Measurements from ENCODE around the gene ZMAT5.

The ZMAT5 gene

DNA sequence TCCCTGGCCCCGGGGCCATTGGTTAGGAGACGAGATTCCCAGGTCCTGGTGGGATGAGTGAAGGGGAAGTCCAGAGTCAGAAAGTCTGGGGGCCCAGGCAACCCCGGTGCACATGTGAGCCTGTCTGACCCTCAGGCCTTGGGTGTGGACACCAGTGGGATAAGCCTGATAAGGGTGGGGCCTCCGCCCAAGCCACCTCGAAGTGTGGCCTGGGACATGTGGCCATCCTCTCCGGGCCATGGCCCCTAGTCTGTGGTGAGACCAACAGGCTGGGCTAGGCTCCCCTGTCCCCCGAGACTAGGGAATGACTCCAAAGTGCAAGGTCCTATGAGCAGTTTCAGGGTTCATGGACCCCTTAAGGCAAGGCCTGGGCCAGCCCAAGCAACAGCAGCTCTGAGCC lies 40.7 kb downstream of the ZMAT5 start:
- H3K9ac ChIP-seq: no peak overlapping the region
- no peak overlapping the region for H3K4me2 ChIP-seq (ENCODE audit: low read length)
- H3K9me3 ChIP-seq (ENCODE audit: control insufficient read depth, low read length): no peaks in the 10 kb centered on the region
- H3K27me3 ChIP-seq (ENCODE audit: control insufficient read depth, insufficient read depth, low read length): no peaks in the 10 kb centered on the region
- H2AFZ ChIP-seq: no peak overlapping the region
- no peaks in the 10 kb centered on the region for H3K79me2 ChIP-seq
- no peak overlapping the region for H3K4me3 ChIP-seq (ENCODE audit: low read depth, low read length)
- no peaks in the 10 kb centered on the region for H3K36me3 ChIP-seq (ENCODE audit: control insufficient read depth, insufficient read depth, low read length)
- no peaks in the 10 kb centered on the region for H3K4me1 ChIP-seq
- TF ChIP-seq, protein P1, sequence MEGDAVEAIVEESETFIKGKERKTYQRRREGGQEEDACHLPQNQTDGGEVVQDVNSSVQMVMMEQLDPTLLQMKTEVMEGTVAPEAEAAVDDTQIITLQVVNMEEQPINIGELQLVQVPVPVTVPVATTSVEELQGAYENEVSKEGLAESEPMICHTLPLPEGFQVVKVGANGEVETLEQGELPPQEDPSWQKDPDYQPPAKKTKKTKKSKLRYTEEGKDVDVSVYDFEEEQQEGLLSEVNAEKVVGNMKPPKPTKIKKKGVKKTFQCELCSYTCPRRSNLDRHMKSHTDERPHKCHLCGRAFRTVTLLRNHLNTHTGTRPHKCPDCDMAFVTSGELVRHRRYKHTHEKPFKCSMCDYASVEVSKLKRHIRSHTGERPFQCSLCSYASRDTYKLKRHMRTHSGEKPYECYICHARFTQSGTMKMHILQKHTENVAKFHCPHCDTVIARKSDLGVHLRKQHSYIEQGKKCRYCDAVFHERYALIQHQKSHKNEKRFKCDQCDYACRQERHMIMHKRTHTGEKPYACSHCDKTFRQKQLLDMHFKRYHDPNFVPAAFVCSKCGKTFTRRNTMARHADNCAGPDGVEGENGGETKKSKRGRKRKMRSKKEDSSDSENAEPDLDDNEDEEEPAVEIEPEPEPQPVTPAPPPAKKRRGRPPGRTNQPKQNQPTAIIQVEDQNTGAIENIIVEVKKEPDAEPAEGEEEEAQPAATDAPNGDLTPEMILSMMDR (IDR thresholded peaks at IDR 0.05): no peak
- H3K27ac ChIP-seq: no peak overlapping the region

DNA sequence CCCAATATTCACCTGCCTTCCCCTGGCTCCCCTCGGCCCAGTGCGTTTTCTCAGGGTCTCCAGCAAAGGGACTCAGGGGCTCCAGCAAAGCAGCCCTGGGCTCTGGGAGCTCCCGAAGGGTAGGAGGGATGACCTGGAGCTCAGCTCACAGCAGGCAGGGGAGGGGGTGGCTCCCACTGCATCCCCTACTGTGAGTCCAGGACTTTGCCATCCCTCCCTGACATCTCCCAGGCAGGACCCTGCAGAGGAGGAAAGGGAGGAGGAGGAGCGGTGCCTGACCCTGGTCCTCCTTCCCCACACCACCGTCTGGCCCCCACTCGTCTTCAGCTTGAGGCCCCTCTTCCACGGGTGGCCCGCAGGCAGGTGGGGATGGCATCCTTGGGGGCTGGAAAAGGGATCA lies 42.0 kb downstream of the ZMAT5 start:
- Histone ChIP-seq H3K4me1 (no peaks in the 10 kb centered on the region), H3K9ac (no peak overlapping the region), H3K79me2 (no peaks in the 10 kb centered on the region), H3K27ac (no peak overlapping the region), H3K27me3 (ENCODE audit: control insufficient read depth, insufficient read depth, low read length) (no peaks in the 10 kb centered on the region), H3K4me2 (ENCODE audit: low read length) (no peak overlapping the region), H3K36me3 (ENCODE audit: control insufficient read depth, insufficient read depth, low read length) (no peaks in the 10 kb centered on the region), H3K9me3 (ENCODE audit: control insufficient read depth, low read length) (no peaks in the 10 kb centered on the region), H2AFZ (no peak overlapping the region), H3K4me3 (ENCODE audit: low read depth, low read length) (no peak overlapping the region)
- TF ChIP-seq, protein P1 (IDR thresholded peaks at IDR 0.05): no peak

DNA sequence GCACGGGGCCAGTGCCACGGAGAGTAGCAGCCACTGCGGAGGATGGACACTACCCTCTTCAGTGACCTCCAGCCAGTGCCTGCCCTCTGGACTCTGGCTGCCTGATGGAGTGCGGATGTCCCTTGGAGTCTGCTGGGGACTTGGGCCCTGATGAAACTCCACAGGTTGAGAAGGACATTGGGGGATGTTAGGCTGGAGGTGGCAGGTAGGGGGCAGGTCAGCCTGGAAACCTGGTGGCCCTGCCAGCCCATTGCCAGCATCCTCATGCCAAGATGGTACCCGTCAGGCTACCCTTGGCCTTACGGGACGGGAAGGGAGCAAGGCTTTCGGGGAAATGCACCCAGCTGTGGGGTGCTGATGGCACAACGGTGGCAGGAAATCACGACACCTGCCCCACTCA lies 43.0 kb downstream of the ZMAT5 start:
- Histone ChIP-seq H3K9ac (no peak overlapping the region), H3K36me3 (ENCODE audit: control insufficient read depth, insufficient read depth, low read length) (no peaks in the 10 kb centered on the region), H3K4me1 (no peaks in the 10 kb centered on the region), H3K79me2 (no peaks in the 10 kb centered on the region), H3K27ac (no peak overlapping the region), H3K4me3 (ENCODE audit: low read depth, low read length) (no peak overlapping the region), H3K9me3 (ENCODE audit: control insufficient read depth, low read length) (no peaks in the 10 kb centered on the region), H3K4me2 (ENCODE audit: low read length) (no peak overlapping the region), H2AFZ (no peak overlapping the region), H3K27me3 (ENCODE audit: control insufficient read depth, insufficient read depth, low read length) (no peaks in the 10 kb centered on the region)
- TF ChIP-seq, protein P1 (IDR thresholded peaks at IDR 0.05): no peak

DNA sequence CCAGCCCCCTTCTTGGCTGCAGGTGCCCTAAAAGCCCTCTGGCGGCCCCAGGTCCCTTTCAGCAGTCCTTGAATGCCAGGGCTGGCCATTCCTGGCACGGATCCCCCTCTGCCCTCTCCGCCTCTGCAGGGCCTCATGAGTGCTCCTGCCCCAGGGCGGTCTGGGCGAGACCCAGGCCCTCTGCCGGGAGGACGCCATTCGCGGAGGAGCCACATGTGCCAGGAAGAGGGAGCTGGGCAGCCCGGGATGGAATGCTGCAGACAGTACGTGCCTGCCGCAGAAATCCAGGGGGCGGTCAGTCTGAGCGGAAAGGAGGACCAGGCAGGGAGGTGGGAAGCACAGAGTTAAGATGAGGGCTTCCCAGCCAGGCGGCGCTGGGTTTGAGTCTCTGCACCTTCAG lies 44.2 kb downstream of the ZMAT5 start:
- Histone ChIP-seq H3K4me1 (no peaks in the 10 kb centered on the region), H3K27me3 (ENCODE audit: control insufficient read depth, insufficient read depth, low read length) (no peaks in the 10 kb centered on the region), H2AFZ (no peak overlapping the region), H3K4me2 (ENCODE audit: low read length) (no peak overlapping the region), H3K9me3 (ENCODE audit: control insufficient read depth, low read length) (no peaks in the 10 kb centered on the region), H3K79me2 (no peaks in the 10 kb centered on the region), H3K4me3 (ENCODE audit: low read depth, low read length) (no peak overlapping the region), H3K36me3 (ENCODE audit: control insufficient read depth, insufficient read depth, low read length) (no peaks in the 10 kb centered on the region), H3K27ac (no peak overlapping the region), H3K9ac (no peak overlapping the region)
- TF ChIP-seq, protein P1 (IDR thresholded peaks at IDR 0.05): no peak

DNA sequence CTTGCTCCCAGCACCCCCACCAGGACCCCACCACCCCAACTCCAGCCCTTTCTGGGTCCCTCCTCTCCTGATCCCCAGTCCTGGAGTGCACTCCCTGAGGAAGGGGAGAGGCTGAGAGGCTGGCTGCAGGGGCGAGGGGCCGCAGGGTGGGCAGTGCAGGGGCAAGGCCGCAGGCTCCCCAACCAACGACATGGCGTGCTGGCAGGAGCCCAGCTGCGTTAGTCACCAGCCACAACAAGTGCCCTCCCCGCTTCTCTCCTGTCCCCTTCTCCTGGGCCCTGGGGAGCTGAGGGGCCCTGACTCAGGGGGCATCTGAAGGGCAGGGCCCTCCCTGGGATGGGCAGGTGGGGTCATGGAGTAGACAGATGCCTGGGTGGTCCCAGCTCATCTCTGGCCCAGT lies 44.7 kb downstream of the ZMAT5 start:
- Histone ChIP-seq H3K27me3 (ENCODE audit: control insufficient read depth, insufficient read depth, low read length) (no peaks in the 10 kb centered on the region), H2AFZ (no peak overlapping the region), H3K79me2 (no peaks in the 10 kb centered on the region), H3K4me3 (ENCODE audit: low read depth, low read length) (no peak overlapping the region), H3K36me3 (ENCODE audit: control insufficient read depth, insufficient read depth, low read length) (no peaks in the 10 kb centered on the region), H3K4me1 (no peaks in the 10 kb centered on the region), H3K4me2 (ENCODE audit: low read length) (no peak overlapping the region), H3K9me3 (ENCODE audit: control insufficient read depth, low read length) (no peaks in the 10 kb centered on the region), H3K27ac (no peak overlapping the region), H3K9ac (no peak overlapping the region)
- TF ChIP-seq, protein P1 (IDR thresholded peaks at IDR 0.05): no peak

Measured in parathyroid adenoma (tissue), 2 donors.